Daoy (cell line): ENCODE measurements around the gene PVRIG. TPM values are rescaled to one million over a fixed set of nuclear protein-coding genes. Genes with fewer than 3 reads are reported as not detected.
"Not testable (repeated sequence)": the region's sequence is repeated elsewhere in the genome, so short reads cannot be mapped to it uniquely, and the experiment has no call there.

Experiments
- DNase-seq: peaks from one replicate; pipeline ENCODE4 v3.0.0-alpha.2; 2015; ENCODE audit warnings: low read depth
- total RNA-seq: library from RNA; depleted of rRNA; stranded (reverse); fragments of >200 nt; shearing (Covaris generic); gene quantifications from 2 replicates; pipeline ENCODE4 v1.2.3, GENCODE V29; 2014

PVRIG gene
- total RNA-seq, 1 experiment from 2014 or later, result not detected

GRCh38 chr7:100234660-100235317 is 15.0 kb downstream of the PVRIG start:
- DNase-seq, result not testable (repeated sequence)

GRCh38 chr7:100239975-100240374 is 20.2 kb downstream of the PVRIG start:
- not testable (repeated sequence) for DNase-seq

- peak; percentile 74 for DNase-seq
Measured at GRCh38 chr7:100243385-100243784, 23.6 kb downstream of the PVRIG start.

GRCh38 chr7:100244988-100245605 is 25.3 kb downstream of the PVRIG start:
- DNase-seq, result not testable (repeated sequence)

GRCh38 chr7:100246121-100246864 is 26.5 kb downstream of the PVRIG start:
- DNase-seq, result peak; percentile 51

DNA sequence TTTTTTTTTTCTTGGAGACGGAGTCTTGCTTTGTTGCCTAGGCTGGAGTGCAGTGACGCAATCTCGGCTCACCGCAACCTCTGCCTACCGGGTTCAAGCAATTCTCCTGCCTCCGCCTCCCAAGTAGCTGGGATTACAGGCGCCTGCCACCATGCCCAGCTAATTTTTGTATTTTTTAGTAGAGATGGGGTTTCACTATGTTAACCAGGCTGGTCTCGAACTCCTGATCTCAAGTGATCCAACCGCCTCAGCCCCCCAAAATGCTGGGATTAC is 27.1 kb downstream of the PVRIG start:
- not testable (repeated sequence) for DNase-seq

DNA sequence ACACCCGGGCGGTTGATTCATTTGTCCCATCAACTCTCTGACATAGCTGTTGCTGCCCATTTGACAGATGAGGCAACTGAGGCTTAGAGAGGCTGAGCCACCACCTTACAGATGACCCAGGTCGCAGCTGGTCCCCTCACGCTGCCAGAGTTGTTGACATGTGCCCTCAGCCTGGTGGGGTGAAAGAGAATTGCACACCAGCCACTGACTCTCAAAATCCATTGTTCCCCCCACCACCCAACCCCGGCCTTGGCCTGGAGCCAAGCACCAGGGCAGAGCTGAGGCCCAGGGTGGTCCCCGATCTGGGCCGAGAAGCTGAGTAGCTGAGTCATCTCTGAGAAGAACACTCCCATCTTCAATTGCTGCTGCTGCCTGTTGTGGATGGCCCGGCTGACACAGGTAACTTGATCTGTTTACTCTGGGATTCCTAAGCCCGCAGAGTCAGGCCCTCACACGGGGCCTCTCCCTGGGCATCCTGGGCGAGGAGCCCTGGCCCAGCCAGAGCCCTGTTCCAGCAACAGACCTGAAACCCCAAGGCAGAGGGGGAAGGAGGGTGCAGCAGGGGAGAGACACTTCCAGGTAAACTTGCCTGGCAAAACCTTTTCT is 27.5 kb downstream of the PVRIG start:
- DNase-seq, result peak; percentile 97

DNA sequence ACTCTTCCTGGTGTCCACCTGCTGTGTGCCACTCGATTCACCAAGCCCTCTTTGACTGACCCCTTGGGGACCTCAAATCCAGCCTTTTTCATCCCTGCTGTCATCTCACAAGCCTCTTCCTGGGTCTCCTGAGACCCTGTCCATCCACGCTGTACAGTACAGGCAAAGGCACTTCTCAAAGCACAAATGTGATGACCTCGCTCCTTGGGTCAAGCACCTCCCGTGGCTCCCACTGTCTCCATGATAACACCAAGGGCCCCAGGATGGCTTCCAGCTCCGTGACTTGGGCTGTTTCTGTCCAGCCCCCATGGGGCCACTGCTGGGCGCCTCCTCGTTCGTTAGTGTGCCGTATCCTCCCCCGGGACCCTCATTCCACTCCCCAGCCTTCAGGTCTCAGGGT is 28.7 kb downstream of the PVRIG start:
- DNase-seq, result no peak

DNA sequence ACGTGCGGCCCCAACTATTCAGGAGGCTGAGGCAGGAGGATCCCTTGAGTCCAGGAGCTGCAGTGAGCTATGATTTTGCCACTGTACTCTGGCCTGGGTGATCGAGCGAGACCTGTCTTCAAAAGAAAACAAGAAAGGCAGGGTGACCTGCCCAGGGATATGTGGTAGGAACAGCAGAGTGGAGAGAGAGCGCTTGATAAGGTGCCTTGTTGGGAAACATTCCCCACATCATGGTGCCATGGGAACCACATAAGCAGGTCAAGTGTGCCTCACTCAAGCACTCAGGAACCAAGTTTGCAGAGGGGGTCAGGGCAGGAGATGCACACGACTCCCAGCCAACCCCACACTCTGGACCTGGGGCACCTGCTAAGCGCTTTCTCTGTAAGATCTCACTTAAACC is 37.3 kb downstream of the PVRIG start:
- no peak for DNase-seq

GRCh38 chr7:100259984-100260383 is 40.2 kb downstream of the PVRIG start:
- DNase-seq, result not testable (repeated sequence)

GRCh38 chr7:100262896-100263295 is 43.1 kb downstream of the PVRIG start:
- DNase-seq, result not testable (repeated sequence)

- DNase-seq, result not testable (repeated sequence)
Measured at GRCh38 chr7:100264223-100264622, 44.5 kb downstream of the PVRIG start.

GRCh38 chr7:100264669-100265165 is 45.0 kb downstream of the PVRIG start:
- DNase-seq, result not testable (repeated sequence)

- DNase-seq, result not testable (repeated sequence)
Measured at GRCh38 chr7:100265851-100266250, 46.1 kb downstream of the PVRIG start.

- DNase-seq, result no peak
Measured at GRCh38 chr7:100266576-100267354, 47.0 kb downstream of the PVRIG start.

DNA sequence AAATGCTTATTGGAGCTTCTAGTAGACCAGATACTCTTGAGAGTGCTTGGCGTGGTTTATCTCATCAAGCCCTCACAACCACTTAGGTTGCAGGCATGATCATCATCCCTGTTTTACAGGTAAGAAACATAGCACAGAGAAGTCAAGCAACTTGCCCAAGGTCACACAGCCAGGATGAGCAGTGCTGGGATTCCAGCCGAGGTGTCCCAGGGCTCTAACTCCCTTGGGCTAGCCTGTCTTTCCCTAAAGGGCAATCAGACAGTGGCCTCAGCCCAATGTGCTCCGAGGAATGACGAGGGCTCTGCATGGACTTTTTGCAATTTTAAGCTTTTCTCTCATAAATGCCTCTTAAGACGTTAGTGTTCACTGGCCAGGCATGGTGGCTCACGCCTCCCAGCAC is 47.9 kb downstream of the PVRIG start:
- DNase-seq, result no peak

GRCh38 chr7:100268882-100269281 is 49.1 kb downstream of the PVRIG start:
- not testable (repeated sequence) for DNase-seq

DNA sequence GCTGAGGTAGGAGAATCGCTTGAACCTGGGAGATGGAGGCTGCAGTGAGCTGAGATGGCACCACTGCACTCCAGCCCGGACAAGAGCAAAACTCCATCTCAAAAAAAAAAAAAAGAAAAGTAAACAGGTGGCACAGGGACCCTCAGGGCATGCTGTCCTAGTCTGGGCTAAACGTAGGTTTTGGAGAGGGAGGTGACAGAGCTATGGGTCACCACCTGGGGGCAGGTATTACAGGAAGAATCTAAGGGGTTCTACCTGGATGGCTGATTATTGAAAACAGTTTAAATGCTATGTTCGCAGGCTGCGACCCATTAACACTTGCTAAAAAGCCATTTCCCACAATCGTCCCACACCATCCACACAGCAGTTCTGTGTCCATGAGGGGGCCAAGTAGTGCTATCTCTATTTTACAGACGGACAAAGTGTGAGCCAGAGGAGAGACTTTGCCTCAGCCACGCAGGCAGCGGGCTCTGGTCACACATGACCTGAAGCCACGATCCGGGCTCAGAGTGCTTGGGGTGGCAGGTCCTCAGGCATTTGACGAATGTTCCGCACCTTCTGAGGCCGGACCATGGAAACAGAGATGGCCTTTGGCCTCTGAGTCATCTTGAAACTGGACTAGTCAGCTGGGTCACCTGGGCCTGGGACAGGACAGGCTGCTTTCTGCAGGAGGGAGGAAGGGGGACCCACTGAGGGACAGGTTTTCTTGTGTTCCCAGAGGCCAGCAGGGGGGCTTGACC is 49.7 kb downstream of the PVRIG start:
- DNase-seq, result not testable (repeated sequence)

GRCh38 chr7:100270046-100270918 is 50.5 kb downstream of the PVRIG start:
- DNase-seq, result peak; percentile 60
